Psoas muscle (tissue), 8 donors: ENCODE data around the gene ADAMTSL1. TPM values are rescaled to one million over a fixed set of nuclear protein-coding genes. Genes with fewer than 3 reads are reported as not detected.

Source experiments
- ATAC-seq, 4 donors: fragments of 200-7000 bp; cut with Tn5 transposase; one replicate each; pipeline ENCODE4 v1.9.1; 2020; ENCODE audit warnings: moderate library complexity in 3 of 4, mild to moderate bottlenecking in 2 of 4
- DNase-seq, 2 donors: peaks; one replicate each; pipeline ENCODE4 v3.0.0-alpha.2; 2020
- H3K27ac ChIP-seq: fragments of 200-600 bp; one replicate; pipeline ENCODE4 v1.8.0; 2022
- H3K27me3 ChIP-seq, 3 donors: fragments of 200-600 bp in 1 of 3; one replicate each; pipeline versions ENCODE4 v1.6.1 to v1.8.0; 2013 to 2022; ENCODE audit warnings: low read length in 2 of 3, mild to moderate bottlenecking in 2 of 3, moderate library complexity in 1 of 3; ENCODE audit not compliant: insufficient read depth in 3 of 3
- H3K36me3 ChIP-seq, 2 donors: fragments of 200-600 bp in 1 of 2; one replicate each; pipeline versions ENCODE4 v1.6.1 to v1.8.0; 2013 to 2022; ENCODE audit warnings: low read depth in 1 of 2, mild to moderate bottlenecking in 1 of 2, moderate library complexity in 1 of 2; ENCODE audit not compliant: insufficient read depth in 1 of 2
- H3K4me1 ChIP-seq: fragments of 200-600 bp; one replicate; pipeline ENCODE4 v1.8.0; 2022
- H3K4me3 ChIP-seq: fragments of 200-600 bp; one replicate; pipeline ENCODE4 v1.8.0; 2022; ENCODE audit warnings: mild to moderate bottlenecking
- H3K9me3 ChIP-seq: fragments of 200-600 bp; one replicate; pipeline ENCODE4 v1.8.0; 2022
- CTCF ChIP-seq: fragments of 200-600 bp; IDR thresholded peaks from one replicate; pipeline ENCODE4 v1.8.0; 2022; ENCODE audit warnings: antibody characterized with exemption
- WGBS, 3 donors: extraction: QIAGEN DNeasy Blood & Tissue Kit; methylation state at CpG; one replicate each; pipeline versions ENCODE4 v1.1.6 to v1.1.7; 2013; 5-methylcytosine and 5-hydroxymethylcytosine counted together
- intact Hi-C, 2 donors: fragments of 100-400 bp; cut with DNase I; formaldehyde crosslinking; loops; one replicate each; pipeline versions ENCODE4 v1.11.0 to v1.14.2; 2022
- long read RNA-seq, 2 donors: library from polyadenylated mRNA; unstranded; transcript quantifications; one replicate each; pipeline ENCODE4 v2.0.0, GENCODE V29; 2021
- polyA plus RNA-seq, 3 donors: library from polyadenylated mRNA; stranded (reverse); fragments of 200-250 nt; gene quantifications; one replicate each; pipeline ENCODE4 v1.2.3, GENCODE V29; 2013
- total RNA-seq, 4 donors: library from RNA; stranded (reverse); fragmentation: NEBNext Ultra II Directional in 2 of 4; extraction: Animal tissue kit (Norgen Biotek cat#: 25700) in 2 of 4; gene quantifications; one replicate each; pipeline versions ENCODE4 v1.2.1 to v1.2.4, GENCODE V29; 2021 to 2023
- donor health status: healthy with polysubstance abuse.
- donor health status: DM: no; HTN: no; CAD: no; lungs with moderate emphysema.
- donor health status: Bipolar disorder and iron deficiency.
- donor health status: healthy.
- donor health status: DM: yes; HTN: yes; CAD: no.
- donor health status: DM: no; HTN: no; CAD: no.
- donor health status: DM: no; HTN: no; CAD: no.
- donor health status: DM: yes; HTN: yes; CAD: no.

ADAMTSL1 gene, protein sequence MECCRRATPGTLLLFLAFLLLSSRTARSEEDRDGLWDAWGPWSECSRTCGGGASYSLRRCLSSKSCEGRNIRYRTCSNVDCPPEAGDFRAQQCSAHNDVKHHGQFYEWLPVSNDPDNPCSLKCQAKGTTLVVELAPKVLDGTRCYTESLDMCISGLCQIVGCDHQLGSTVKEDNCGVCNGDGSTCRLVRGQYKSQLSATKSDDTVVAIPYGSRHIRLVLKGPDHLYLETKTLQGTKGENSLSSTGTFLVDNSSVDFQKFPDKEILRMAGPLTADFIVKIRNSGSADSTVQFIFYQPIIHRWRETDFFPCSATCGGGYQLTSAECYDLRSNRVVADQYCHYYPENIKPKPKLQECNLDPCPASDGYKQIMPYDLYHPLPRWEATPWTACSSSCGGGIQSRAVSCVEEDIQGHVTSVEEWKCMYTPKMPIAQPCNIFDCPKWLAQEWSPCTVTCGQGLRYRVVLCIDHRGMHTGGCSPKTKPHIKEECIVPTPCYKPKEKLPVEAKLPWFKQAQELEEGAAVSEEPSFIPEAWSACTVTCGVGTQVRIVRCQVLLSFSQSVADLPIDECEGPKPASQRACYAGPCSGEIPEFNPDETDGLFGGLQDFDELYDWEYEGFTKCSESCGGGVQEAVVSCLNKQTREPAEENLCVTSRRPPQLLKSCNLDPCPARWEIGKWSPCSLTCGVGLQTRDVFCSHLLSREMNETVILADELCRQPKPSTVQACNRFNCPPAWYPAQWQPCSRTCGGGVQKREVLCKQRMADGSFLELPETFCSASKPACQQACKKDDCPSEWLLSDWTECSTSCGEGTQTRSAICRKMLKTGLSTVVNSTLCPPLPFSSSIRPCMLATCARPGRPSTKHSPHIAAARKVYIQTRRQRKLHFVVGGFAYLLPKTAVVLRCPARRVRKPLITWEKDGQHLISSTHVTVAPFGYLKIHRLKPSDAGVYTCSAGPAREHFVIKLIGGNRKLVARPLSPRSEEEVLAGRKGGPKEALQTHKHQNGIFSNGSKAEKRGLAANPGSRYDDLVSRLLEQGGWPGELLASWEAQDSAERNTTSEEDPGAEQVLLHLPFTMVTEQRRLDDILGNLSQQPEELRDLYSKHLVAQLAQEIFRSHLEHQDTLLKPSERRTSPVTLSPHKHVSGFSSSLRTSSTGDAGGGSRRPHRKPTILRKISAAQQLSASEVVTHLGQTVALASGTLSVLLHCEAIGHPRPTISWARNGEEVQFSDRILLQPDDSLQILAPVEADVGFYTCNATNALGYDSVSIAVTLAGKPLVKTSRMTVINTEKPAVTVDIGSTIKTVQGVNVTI (N-terminal part only)
- total RNA-seq (under 1 TPM; 0.28 to 0.57 (median 0.40) TPM), polyA plus RNA-seq (under 1 TPM; 0.08 to 0.13 (median 0.10) TPM)
- long read RNA-seq, donor 1 = 0 reads
- long read RNA-seq, donor 2 = 0 reads

DNA sequence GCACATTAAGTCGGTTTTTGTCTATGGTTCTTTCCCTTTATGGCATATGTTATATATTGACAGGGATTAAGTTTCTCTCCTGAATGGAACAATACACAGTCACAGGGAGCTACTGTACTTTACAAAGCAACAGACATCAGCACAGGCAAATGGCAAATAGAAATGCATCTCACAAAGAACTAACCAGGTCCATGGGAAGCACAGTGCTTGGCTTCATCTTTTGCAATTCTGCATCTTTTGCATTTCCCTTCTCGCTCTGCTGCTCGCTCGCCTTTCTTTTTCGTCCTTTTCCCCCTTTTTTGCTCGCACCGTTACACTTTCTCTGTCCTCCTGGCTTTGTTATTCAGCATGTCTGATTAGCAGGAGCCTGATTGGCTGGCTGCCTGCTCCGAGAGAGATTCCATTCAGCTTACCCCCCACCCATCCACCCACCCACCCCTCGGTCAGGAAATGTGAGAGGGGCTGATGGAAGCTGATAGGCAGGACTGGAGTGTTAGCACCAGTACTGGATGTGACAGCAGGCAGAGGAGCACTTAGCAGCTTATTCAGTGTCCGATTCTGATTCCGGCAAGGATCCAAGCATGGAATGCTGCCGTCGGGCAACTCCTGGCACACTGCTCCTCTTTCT is at the start of gene ADAMTSL1:
Gene ADAMTSL1 (plus strand): TSS at position 502 of the 628 bp plus-strand sequence. CDS start 80 bp downstream, at position 582.
- Histone ChIP-seq H3K36me3 (no peaks in the 10 kb centered on the region), H3K27me3 (no peaks in the 10 kb centered on the region), H3K4me1 (no peaks in the 10 kb centered on the region), H3K27ac (no peak within 1 kb of the TSS), H3K4me3 (peak within 1 kb of the TSS; percentile 32), H3K9me3 (no peaks in the 10 kb centered on the region)
- 4 to 6% (median 5%) methylated on average over 13 of the region's 13 CpGs for WGBS, 3 donors
- DNase-seq (peak; percentile 22 to 40), ATAC-seq (peak in 1 of 4 donors; percentile 27)
- TF ChIP-seq CTCF = no peak
- intact Hi-C loops = no loop called here

GRCh38 chr9:18427691-18428090 is 46.3 kb upstream of the ADAMTSL1 start:
- intact Hi-C loops = no loop called here
- Histone ChIP-seq H3K4me3 (no peak overlapping the region), H3K27me3 (no peaks in the 10 kb centered on the region), H3K27ac (no peak overlapping the region), H3K36me3 (no peaks in the 10 kb centered on the region), H3K4me1 (no peaks in the 10 kb centered on the region), H3K9me3 (no peaks in the 10 kb centered on the region)
- 55 to 71% (median 66%) methylated on average over 4 of the region's 4 CpGs for WGBS, 3 donors
- ATAC-seq (no peak), DNase-seq (no peak)
- TF ChIP-seq CTCF = no peak

DNA sequence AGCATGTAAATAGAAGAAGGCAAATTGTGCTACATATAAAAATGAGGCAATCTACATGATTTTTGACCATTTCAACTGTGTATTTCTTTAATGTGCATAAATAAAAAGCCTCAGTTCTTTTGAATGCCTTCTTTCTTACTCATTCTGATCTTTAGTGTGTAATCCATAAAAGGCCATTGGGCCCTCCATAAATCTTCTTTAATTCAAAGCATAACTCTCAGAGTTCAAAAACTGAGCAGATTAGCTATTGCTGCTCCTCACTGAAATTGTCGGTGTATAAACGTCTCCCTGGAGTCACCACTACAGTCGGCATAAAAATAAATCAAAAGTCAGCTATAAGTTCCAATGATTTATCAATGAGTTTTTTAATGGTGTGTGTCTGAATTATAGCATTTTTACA is 45.3 kb upstream of the ADAMTSL1 start:
- Histone ChIP-seq H3K4me3 (no peak overlapping the region), H3K4me1 (no peaks in the 10 kb centered on the region), H3K36me3 (no peaks in the 10 kb centered on the region), H3K9me3 (no peaks in the 10 kb centered on the region), H3K27me3 (no peaks in the 10 kb centered on the region), H3K27ac (no peak overlapping the region)
- no peak for DNase-seq
- ATAC-seq = no peak
- WGBS, 3 donors = 87 to 95% (median 90%) methylated on average over 3 of the region's 3 CpGs
- TF ChIP-seq CTCF = no peak
- intact Hi-C loops = no loop called here

DNA sequence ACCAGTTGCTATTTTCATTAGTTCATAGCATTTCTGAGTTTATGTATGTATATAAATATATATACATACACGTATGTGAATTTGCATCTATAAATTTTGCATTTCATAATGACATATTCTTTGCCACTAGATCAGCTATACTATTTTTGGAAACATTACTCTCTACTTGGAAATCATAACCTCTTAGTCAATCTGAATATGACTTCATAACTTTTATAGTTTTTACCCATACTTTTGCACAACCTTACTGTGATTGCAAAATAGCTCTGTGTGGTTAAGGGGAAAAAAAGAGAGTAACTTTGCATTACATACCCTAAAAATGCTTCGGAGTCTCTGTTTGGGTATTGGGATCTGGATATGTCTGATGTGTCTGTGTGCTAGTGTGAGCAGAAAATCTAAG is 44.9 kb upstream of the ADAMTSL1 start:
- H3K4me1 ChIP-seq = no peaks in the 10 kb centered on the region
- no peaks in the 10 kb centered on the region for H3K36me3 ChIP-seq
- H3K27me3 ChIP-seq = no peaks in the 10 kb centered on the region
- intact Hi-C loops = no loop called here
- no peak overlapping the region for H3K27ac ChIP-seq
- no peaks in the 10 kb centered on the region for H3K9me3 ChIP-seq
- no peak for TF ChIP-seq CTCF
- H3K4me3 ChIP-seq = no peak overlapping the region
- WGBS, 3 donors = 65 to 88% (median 68%) methylated on average over 2 of the region's 2 CpGs
- ATAC-seq (no peak), DNase-seq (no peak)
